HepG2 (cell line): ENCODE data around the gene ARHGEF10L.

ENCODE experiments used
- NBN ChIP-seq: fragments of 450-650 bp; conservative IDR thresholded peaks from 2 replicates; pipeline ENCODE4 v1.6.1; 2017
- ZNF24 ChIP-seq: fragments of 450-650 bp; IDR thresholded peaks from 2 replicates; pipeline ENCODE4 v1.6.1; 2017; ENCODE audit warnings: antibody characterized with exemption, mild to moderate bottlenecking

- TF ChIP-seq NBN: no peak
- no peak for TF ChIP-seq ZNF24
These were observed 205.4 kb downstream of the ARHGEF10L start for GRCh38 chr1:17744666-17745478.
